CD4-positive, CD25-positive, alpha-beta regulatory T cell (primary cell): Measurements from ENCODE around the gene PTGFRN. TPM values are rescaled to one million over a fixed set of nuclear protein-coding genes. Genes with fewer than 3 reads are reported as not detected.
"Not testable (repeated sequence)": the region's sequence is repeated elsewhere in the genome, so short reads cannot be mapped to it uniquely, and the experiment has no call there.

Experiments used
- ATAC-seq, 2 donors: fragments of 150-1000 bp; cut with Tn5 transposase; one replicate each; pipeline ENCODE4 v1.10.0; 2021; ENCODE audit warnings: low read depth in 2 of 2, moderate number of reproducible peaks in 2 of 2, moderate library complexity in 1 of 2
- DNase-seq, 3 donors: peaks; one replicate each; pipeline versions ENCODE4 v3.0.0 to v3.0.0-alpha.2; 2012 to 2022; ENCODE audit warnings: mixed read lengths in 1 of 3
- H3K27ac ChIP-seq: one replicate; pipeline ENCODE4 v1.7.0; 2013; ENCODE audit warnings: mild to moderate bottlenecking, low read length; ENCODE audit not compliant: insufficient read depth, poor library complexity, severe bottlenecking
- H3K27me3 ChIP-seq: one replicate; pipeline ENCODE4 v1.7.0; 2013; ENCODE audit warnings: low read length; ENCODE audit not compliant: control insufficient read depth, insufficient read depth
- H3K36me3 ChIP-seq: one replicate; pipeline ENCODE4 v1.7.0; 2013; ENCODE audit warnings: mild to moderate bottlenecking, low read length, moderate library complexity; ENCODE audit not compliant: control insufficient read depth, insufficient read depth
- H3K4me1 ChIP-seq: 2 replicates; pipeline ENCODE4 v1.7.0; 2013; ENCODE audit warnings: mild to moderate bottlenecking, low read length; ENCODE audit not compliant: insufficient read depth, control insufficient read depth, poor library complexity, severe bottlenecking
- H3K4me3 ChIP-seq: one replicate; pipeline ENCODE4 v1.7.0; 2013; ENCODE audit warnings: low read depth, mild to moderate bottlenecking, low read length, moderate library complexity
- H3K9me3 ChIP-seq, 2 experiments: 1 replicate in 1 of 2; 2 replicates in 1 of 2; pipeline ENCODE4 v1.7.0; 2013; ENCODE audit warnings: low read length in 2 of 2, mild to moderate bottlenecking in 1 of 2, moderate library complexity in 1 of 2; ENCODE audit not compliant: control insufficient read depth in 2 of 2
- H3K27ac Mint-ChIP-seq, 3 donors: one replicate each; pipeline ENCODE4 v1.8.0; 2020 to 2022; ENCODE audit warnings: mild to moderate bottlenecking in 3 of 3, mixed read lengths in 3 of 3, moderate library complexity in 2 of 3
- H3K27me3 Mint-ChIP-seq: one replicate; pipeline ENCODE4 v1.8.0; 2022; ENCODE audit warnings: mild to moderate bottlenecking, mixed read lengths
- H3K36me3 Mint-ChIP-seq: one replicate; pipeline ENCODE4 v1.8.0; 2020; ENCODE audit warnings: mixed read lengths
- H3K4me1 Mint-ChIP-seq, 4 donors: one replicate each; pipeline ENCODE4 v1.8.0; 2020 to 2022; ENCODE audit warnings: mixed read lengths in 4 of 4, mild to moderate bottlenecking in 1 of 4
- H3K4me3 Mint-ChIP-seq, 4 donors: one replicate each; pipeline ENCODE4 v1.8.0; 2020 to 2022; ENCODE audit warnings: mild to moderate bottlenecking in 4 of 4, mixed read lengths in 4 of 4, moderate library complexity in 3 of 4
- H3K9me3 Mint-ChIP-seq, 7 donors: one replicate each; pipeline ENCODE4 v1.8.0; 2020 to 2022; ENCODE audit warnings: mixed read lengths in 7 of 7, mild to moderate bottlenecking in 3 of 7, moderate library complexity in 2 of 7
- polyA plus RNA-seq, 4 donors: library from polyadenylated mRNA; unstranded; fragments of 300-500 nt; fragmentation: Illumina TruSeq; gene quantifications; one replicate each; pipeline ENCODE4 v1.2.3, GENCODE V29; 2021
- total RNA-seq: library from RNA; stranded (reverse); gene quantifications from one replicate; pipeline ENCODE4 v1.2.3, GENCODE V29; 2022

The PTGFRN gene
- 0.10 TPM for total RNA-seq
- polyA plus RNA-seq: under 1 TPM in 2 of 4 donors, not detected in 2; 0.02 to 0.17 TPM

DNA sequence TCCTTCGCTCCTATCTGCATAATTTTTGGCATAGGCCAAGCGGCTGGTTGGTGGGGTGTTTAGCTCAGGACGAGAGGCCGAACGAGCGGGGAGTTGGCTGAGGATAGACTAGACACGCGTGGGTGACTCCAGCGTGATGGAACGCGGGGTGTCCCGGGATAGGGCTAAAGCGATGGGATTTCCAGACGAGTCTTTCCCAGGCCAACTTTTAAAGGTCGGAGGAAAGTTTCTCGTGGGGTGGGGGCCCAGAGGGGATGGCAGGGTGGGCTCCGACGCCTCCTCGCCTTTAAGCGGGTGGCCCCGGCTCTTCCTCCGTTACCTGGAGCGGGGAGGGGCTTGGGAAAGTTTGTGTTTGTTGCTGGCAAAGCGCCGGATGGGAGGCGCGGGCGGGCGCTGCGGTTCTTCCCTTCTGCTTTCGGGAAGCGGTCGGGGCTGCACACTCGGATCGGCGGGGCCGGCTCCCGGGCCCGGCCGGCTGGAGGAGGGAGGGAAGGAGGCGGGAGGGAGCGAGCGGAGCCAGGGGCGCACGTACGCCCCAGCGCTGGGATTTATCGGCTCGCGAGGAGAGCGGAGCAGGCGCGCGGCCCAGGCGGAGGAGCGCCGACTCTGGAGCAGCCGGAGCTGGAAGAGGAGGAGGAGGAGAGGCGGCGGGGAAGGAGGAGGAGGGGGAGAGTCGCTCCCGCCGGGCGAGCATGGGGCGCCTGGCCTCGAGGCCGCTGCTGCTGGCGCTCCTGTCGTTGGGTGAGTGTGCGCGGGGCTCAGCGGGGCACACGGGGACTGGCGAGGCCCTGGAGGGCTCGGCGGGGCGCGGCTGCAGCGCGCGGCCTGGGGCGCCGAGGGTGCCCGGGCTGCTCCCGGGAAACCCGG is at the start of gene PTGFRN:
Gene PTGFRN, plus strand, starts transcription at position 405 of the 867 bp plus-strand sequence. Its CDS starts 288 bp downstream, at position 693.
- peak within 1 kb of the TSS in 2 of 3 donors; percentile 49 to 61 for H3K27ac Mint-ChIP-seq
- H3K9me3 Mint-ChIP-seq: peaks cover 0 to 1% (median 0%) of the 10 kb centered on the region in 7 donors
- Histone ChIP-seq H3K4me1 (peaks cover 11% of the 10 kb centered on the region), H3K4me3 (peak within 1 kb of the TSS; percentile 44), H3K27ac (no peak within 1 kb of the TSS), H3K36me3 (no peaks in the 10 kb centered on the region), H3K9me3 (no peaks in the 10 kb centered on the region), H3K27me3 (peaks cover 4% of the 10 kb centered on the region)
- no peaks in the 10 kb centered on the region for H3K27me3 Mint-ChIP-seq
- peaks cover 0 to 6% (median 0%) of the 10 kb centered on the region in 4 donors for H3K4me1 Mint-ChIP-seq
- peak; percentile 41 to 43 for ATAC-seq
- H3K4me3 Mint-ChIP-seq: peak within 1 kb of the TSS; percentile 77 to 90 (median 86)
- peak in 2 of 3 donors; percentile 13 to 14 for DNase-seq
- H3K36me3 Mint-ChIP-seq: no peaks in the 10 kb centered on the region

DNA sequence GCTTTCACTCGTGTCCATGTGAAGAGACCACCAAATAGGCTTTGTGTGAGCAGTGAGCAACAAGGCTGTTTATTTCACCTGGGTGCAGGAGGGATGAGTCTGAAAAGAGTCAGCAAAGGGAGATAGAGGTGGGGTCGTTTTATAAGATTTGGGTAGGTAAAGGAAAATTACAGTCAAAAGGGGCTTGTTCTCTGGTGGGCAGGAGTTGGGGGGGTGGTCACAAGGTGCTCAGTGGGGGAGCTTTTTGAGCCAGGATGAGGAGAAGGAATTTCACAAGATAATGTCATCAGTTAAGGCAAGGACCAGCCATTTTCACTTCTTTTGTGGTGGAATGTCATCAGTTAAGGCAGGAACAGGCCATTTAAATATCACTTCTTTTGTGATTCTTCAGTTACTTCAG is 49.5 kb upstream of the PTGFRN start:
- not testable (repeated sequence) for DNase-seq, H3K27me3 Mint-ChIP-seq, H3K9me3 ChIP-seq, H3K36me3 ChIP-seq, H3K4me3 Mint-ChIP-seq, H3K27me3 ChIP-seq, H3K4me1 Mint-ChIP-seq, H3K9me3 Mint-ChIP-seq, H3K27ac ChIP-seq, H3K4me1 ChIP-seq, H3K36me3 Mint-ChIP-seq, H3K4me3 ChIP-seq, ATAC-seq
- H3K27ac Mint-ChIP-seq: peak overlapping the region in 1 of 3 donors; percentile 17

DNA sequence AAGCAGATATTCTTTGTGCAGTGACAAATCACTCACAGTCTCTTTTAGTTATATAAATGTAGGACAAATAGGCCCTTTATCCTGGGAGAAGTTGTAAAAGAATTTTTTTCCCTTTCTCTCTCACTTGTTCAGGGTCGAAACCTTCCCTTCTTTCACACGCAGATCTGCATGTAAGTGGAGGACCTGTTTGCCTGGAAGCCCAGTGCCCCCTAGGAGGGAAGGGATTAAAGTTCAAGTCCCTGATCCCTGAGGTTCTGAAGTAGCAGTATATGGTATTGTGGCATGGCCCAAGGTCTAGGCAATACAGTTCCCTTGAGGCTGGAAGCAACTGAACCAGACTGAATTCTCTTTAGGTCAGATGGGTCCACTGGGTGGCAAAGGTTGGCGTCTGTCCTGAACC is 48.6 kb upstream of the PTGFRN start:
- H3K4me1 Mint-ChIP-seq: no peaks in the 10 kb centered on the region
- no peaks in the 10 kb centered on the region for H3K27me3 Mint-ChIP-seq
- H3K27me3 ChIP-seq: no peaks in the 10 kb centered on the region
- ATAC-seq: no peak
- H3K27ac ChIP-seq: no peak overlapping the region
- H3K9me3 ChIP-seq: no peaks in the 10 kb centered on the region
- no peaks in the 10 kb centered on the region for H3K4me1 ChIP-seq
- H3K36me3 Mint-ChIP-seq: no peaks in the 10 kb centered on the region
- H3K4me3 ChIP-seq: no peak overlapping the region
- H3K9me3 Mint-ChIP-seq: peaks cover 0 to 1% (median 0%) of the 10 kb centered on the region in 7 donors
- H3K27ac Mint-ChIP-seq: peak overlapping the region in 1 of 3 donors; percentile 38
- no peak for DNase-seq
- no peaks in the 10 kb centered on the region for H3K36me3 ChIP-seq
- H3K4me3 Mint-ChIP-seq: no peak overlapping the region

DNA sequence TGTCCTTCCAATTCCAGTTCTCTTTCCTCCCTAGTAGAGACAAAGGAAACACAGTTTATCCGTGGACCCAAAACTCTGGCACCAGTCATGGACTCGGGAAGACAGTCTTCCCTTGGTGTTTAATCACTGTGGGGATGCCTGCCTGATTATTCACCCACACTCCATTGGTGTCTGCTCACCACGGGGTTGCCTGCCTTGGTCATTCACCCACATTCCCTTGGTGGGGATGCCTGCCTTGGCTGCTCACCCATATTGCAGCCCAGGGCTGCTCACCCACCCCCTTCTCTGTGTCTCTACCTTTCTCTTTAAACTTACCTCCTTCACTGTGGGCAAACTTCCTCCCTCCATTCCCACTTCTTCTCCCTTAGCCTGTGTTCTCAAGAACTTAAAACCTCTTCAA is 46.7 kb upstream of the PTGFRN start:
- H3K4me1 Mint-ChIP-seq, H3K4me3 ChIP-seq, H3K27me3 ChIP-seq, H3K36me3 Mint-ChIP-seq, H3K27me3 Mint-ChIP-seq, ATAC-seq, H3K27ac Mint-ChIP-seq, H3K4me3 Mint-ChIP-seq, H3K4me1 ChIP-seq, H3K36me3 ChIP-seq, H3K27ac ChIP-seq, H3K9me3 Mint-ChIP-seq, DNase-seq: not testable (repeated sequence)
- H3K9me3 ChIP-seq: peaks cover 6 to 13% of the 10 kb centered on the region in 2 experiments

DNA sequence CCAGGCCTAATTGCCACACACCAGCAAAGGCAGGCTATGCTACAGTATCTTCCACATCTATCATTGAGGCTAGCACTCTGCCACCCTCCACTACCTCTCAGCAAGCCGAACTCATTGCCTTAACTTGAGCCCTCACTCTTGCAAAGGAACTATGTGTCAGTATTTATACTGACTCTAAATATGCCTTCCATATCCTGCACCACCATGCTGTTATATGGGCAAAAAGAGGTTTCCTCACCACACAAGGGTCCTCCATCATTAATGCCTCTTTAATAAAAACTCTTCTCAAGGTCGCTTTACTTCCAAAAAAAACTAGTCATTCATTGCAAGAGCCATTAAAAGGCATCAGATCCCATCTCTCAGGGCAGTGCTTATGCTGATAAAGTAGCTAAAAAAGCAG is 43.2 kb upstream of the PTGFRN start:
- not testable (repeated sequence) for H3K36me3 ChIP-seq, H3K27me3 Mint-ChIP-seq, H3K9me3 Mint-ChIP-seq, H3K4me1 ChIP-seq, H3K27ac Mint-ChIP-seq, ATAC-seq, DNase-seq, H3K27ac ChIP-seq, H3K27me3 ChIP-seq, H3K36me3 Mint-ChIP-seq, H3K4me1 Mint-ChIP-seq, H3K4me3 Mint-ChIP-seq, H3K4me3 ChIP-seq
- peaks cover 6 to 13% of the 10 kb centered on the region in 2 experiments for H3K9me3 ChIP-seq

DNA sequence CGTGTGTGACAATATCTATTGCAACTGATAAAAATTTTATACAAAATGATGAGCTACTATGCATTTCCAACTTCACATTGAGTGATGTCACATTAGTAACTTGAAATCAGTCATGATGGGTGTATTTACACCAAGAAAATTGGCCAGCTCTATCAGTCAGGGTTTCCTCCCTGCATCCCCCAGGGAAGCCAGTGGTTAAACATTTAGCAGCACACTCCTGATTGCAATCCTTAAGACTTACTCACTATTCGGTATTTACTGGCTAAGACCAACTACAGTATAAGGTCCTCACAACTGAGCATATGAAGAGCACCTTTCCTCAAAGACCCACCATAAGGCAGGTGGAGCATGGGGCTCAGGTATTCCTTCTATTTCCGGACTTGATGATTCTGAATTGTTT is 41.3 kb upstream of the PTGFRN start:
- H3K4me3 ChIP-seq: no peak overlapping the region
- H3K4me3 Mint-ChIP-seq: no peak overlapping the region
- no peaks in the 10 kb centered on the region for H3K36me3 Mint-ChIP-seq
- ATAC-seq (no peak), DNase-seq (no peak)
- peaks cover 0 to 5% (median 0%) of the 10 kb centered on the region in 4 donors for H3K4me1 Mint-ChIP-seq
- no peaks in the 10 kb centered on the region for H3K27me3 Mint-ChIP-seq
- peaks cover 0 to 3% (median 0%) of the 10 kb centered on the region in 7 donors for H3K9me3 Mint-ChIP-seq
- H3K9me3 ChIP-seq: peaks cover 6 to 13% of the 10 kb centered on the region in 2 experiments
- no peaks in the 10 kb centered on the region for H3K36me3 ChIP-seq
- no peak overlapping the region for H3K27ac Mint-ChIP-seq
- no peaks in the 10 kb centered on the region for H3K4me1 ChIP-seq
- H3K27me3 ChIP-seq: no peaks in the 10 kb centered on the region
- H3K27ac ChIP-seq: no peak overlapping the region

DNA sequence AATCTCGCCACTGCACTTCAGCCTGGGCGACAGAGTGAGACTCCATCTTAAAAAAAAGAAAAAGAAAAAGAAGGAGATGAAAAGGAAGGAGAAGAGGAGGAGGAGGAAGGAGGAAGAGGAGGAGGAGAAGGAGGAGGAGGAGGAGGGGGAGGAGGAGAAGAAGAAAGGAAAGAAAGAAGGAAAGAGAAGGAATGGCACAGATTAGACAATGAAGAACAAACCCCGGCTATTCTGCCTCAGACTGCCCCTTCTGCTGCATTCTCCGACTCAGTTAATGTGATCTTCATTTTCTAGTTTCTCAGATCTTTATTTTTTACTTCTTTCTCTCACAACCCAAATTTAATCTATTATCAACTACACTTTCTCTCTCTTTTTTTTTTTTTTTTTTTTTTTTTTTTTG is 40.1 kb upstream of the PTGFRN start:
- no peaks in the 10 kb centered on the region for H3K4me1 ChIP-seq

DNA sequence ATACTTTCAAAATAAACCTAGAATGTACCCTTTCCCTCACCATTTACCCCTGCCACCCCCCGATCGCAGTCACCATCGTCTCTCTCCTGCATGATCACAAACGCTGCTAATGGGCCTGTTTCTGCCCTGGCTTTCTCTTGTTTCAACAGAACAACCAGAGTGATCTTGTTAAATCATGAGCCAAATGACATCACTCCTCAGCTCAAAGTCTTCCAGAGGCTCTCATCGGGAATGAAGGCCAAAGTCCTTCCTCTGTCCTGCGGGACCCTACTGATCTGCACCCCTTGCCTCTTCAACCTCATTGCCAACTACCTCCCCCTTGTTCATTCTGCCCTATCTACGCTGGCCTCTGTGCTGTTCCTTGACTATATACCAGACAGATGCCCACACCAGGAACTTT is 39.4 kb upstream of the PTGFRN start:
- H3K36me3 Mint-ChIP-seq: no peaks in the 10 kb centered on the region
- no peaks in the 10 kb centered on the region for H3K27me3 Mint-ChIP-seq
- H3K27ac Mint-ChIP-seq: no peak overlapping the region
- no peak overlapping the region for H3K4me3 Mint-ChIP-seq
- no peak for DNase-seq
- Histone ChIP-seq H3K4me3 (no peak overlapping the region), H3K36me3 (no peaks in the 10 kb centered on the region), H3K9me3 (peaks cover 6 to 13% of the 10 kb centered on the region in 2 experiments), H3K4me1 (peaks cover 3% of the 10 kb centered on the region), H3K27ac (no peak overlapping the region), H3K27me3 (no peaks in the 10 kb centered on the region)
- ATAC-seq: no peak
- H3K9me3 Mint-ChIP-seq: peaks cover 0 to 3% (median 0%) of the 10 kb centered on the region in 7 donors
- peaks cover 1 to 14% (median 7%) of the 10 kb centered on the region in 4 donors for H3K4me1 Mint-ChIP-seq

More for the DNA sequence above, 40.1 kb upstream of the PTGFRN start:
- Mint-ChIP-seq H3K27ac (no peak overlapping the region), H3K4me3 (no peak overlapping the region), H3K27me3 (no peaks in the 10 kb centered on the region), H3K9me3 (peaks cover 0 to 3% (median 0%) of the 10 kb centered on the region in 7 donors), H3K36me3 (no peaks in the 10 kb centered on the region), H3K4me1 (peaks cover 0 to 8% (median 7%) of the 10 kb centered on the region in 4 donors)
- Histone ChIP-seq H3K36me3 (no peaks in the 10 kb centered on the region), H3K27me3 (no peaks in the 10 kb centered on the region), H3K4me3 (no peak overlapping the region), H3K27ac (no peak overlapping the region), H3K9me3 (peaks cover 6 to 13% of the 10 kb centered on the region in 2 experiments)
- DNase-seq (no peak), ATAC-seq (no peak)
